ENCODE results near the gene GNB5.

DNA sequence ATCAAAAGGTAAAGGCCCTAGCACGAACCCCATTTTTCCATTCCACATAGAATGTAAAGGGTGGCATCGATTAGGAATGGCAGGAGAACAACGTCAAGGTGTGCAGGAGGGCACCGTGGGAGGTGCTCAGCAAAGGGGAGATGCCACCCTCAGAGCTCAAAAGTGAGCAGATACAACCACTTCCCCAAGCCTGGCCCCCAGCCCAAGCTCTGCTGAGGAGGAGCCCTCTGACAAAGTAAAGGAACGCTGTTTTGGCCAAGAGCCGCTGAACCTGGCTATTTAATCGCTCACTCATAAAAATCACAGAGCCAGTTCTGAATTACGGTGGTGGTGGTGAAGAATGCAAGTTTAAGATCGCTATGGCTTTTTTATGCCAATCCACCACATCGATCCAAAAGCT is 12.4 kb downstream of the GNB5 start:
- TF ChIP-seq, protein P1, sequence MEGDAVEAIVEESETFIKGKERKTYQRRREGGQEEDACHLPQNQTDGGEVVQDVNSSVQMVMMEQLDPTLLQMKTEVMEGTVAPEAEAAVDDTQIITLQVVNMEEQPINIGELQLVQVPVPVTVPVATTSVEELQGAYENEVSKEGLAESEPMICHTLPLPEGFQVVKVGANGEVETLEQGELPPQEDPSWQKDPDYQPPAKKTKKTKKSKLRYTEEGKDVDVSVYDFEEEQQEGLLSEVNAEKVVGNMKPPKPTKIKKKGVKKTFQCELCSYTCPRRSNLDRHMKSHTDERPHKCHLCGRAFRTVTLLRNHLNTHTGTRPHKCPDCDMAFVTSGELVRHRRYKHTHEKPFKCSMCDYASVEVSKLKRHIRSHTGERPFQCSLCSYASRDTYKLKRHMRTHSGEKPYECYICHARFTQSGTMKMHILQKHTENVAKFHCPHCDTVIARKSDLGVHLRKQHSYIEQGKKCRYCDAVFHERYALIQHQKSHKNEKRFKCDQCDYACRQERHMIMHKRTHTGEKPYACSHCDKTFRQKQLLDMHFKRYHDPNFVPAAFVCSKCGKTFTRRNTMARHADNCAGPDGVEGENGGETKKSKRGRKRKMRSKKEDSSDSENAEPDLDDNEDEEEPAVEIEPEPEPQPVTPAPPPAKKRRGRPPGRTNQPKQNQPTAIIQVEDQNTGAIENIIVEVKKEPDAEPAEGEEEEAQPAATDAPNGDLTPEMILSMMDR (conservative IDR thresholded peaks at IDR 0.05) = no peak
- TF ChIP-seq EZH2 (IDR thresholded peaks at IDR 0.05; ENCODE audit: low read depth) = no peak
